HK-2 (cell line): ENCODE measurements around the gene GTSE1.

Experiments
- DNase-seq: peaks from one replicate; pipeline ENCODE4 v3.0.0-alpha.2; 2018; ENCODE audit not compliant: unreplicated experiment

Gene GTSE1

DNA sequence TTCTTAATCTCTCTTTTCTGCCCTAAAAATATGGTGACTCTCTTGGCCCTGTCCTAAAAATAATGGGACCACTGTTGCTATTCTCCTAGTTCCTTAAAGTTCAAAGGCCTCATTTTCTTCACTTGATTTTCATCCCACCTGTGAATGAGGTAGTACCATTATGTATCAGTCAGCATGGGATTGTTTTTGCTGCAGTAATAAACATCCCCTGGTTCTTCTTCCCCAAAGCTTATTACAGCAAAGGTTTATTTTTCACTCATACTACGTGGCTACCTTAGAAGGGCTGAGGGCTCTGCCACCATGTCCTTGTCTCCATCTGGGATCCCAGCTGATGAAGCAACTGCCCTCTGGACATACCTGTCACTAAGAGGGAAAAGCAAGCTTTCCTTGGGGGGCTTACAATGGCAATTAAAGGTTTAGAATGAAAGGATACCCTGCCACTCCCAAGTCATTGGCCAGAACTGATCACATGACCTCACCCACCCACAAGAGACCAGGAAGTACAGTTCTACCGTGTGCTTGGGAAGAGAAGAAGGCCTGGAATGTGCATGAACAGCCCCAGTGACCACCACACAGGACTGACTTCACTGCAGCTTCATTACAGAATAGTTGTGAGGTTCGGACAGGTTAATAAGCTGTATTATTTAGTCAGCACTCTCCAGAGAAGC lies 21.1 kb upstream of the GTSE1 start:
- no peak for DNase-seq

DNA sequence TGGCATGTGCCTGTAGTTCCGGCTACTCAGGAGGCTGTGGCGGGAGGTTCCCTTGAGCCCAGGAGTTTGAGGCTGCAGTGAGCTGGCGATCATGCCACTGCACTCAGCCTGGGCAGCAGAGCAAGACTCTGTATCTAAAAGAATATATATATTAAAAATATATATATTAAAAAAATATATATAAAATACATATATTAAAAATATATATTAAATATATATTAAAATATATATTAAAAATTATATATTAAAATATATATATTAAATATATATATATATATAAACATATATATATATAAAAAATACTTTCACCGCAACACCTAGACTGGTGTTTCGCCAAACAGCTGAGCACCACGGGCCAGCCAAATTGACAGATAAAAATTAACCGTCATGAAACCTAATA lies 20.1 kb upstream of the GTSE1 start:
- DNase-seq = no peak

DNA sequence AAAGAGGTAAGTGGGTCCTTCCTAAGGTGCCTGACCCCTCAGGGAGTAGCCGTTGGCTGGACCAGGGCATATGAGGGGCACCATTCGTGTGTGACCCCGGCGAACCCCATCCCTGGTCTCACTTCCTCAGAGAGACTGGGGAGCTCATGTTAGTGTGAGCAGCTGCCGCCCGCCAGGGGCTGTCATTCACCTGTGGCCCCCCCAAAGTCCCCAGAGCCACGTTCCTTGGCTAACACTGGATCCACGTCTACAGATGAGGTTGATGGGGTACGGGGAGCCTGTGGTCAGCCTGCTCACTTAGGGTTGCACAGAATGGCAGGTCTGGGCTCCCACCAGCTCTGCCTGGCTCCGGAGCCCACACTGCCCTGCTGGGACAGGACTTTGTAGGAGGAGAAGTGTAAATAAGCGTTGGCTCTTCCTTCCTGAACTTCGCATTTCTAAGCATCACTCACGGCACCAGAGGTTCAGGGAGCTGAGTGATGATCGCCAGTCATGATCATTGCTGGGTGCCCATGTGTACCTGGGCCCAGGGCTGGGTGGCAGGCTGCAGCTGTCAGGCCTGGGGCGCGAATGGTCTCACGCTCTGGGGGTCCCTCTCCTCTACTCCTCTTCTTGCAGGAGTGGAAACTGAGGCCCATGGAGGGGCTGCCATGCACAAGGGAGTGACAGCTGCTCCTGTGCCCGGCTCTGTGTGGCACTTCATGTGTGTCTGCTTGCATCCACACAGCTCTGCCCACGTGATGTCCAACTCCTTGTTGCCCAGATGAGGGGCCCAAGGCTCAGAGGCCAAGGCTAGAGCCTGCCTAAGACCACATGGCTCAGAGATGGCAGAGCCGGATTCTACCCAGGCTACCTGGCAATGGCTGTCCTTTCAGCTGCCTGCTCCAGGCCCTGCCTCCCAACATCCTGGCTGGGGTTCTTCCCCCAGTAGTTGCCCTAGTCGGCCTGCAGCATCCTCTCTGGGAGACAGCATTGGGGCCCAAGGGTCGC lies 17.7 kb upstream of the GTSE1 start:
- DNase-seq = no peak

DNA sequence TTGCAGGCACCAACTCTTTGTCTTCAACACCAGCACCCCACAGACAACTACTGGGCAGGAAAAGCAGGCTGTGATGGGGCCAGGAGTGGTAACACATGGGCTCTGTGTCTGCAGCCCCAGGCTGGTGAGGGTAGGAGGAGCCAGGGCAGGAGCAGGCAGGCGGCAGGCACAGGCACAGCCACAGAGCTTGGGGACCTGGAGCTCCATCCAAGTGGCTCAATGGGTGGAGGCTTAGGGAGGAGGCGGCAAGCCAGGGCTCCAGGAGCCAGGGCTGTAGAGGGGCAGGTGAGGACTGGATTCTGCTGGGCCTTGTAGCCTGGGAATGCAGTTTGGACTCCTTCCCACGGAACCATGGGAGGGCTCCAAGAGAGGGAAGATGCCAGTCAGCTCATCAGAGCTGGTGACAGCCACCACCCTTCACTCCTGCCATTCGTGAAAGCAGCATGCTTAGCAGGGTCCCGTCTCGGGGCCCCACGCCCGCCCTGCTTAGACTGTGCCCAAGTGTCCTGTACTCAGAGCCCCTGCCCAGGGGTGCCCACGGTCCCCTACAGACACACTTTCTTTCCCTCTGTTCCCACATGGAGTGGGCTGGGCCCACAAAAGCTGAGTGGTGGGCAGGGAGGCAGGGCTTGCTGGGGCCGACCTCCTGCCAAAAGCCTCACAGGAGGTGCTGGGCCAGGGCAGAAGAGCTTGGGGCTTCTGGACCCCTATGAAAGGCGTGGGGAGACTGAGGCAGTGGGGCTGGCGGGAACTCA lies 16.4 kb upstream of the GTSE1 start:
- DNase-seq = no peak

DNA sequence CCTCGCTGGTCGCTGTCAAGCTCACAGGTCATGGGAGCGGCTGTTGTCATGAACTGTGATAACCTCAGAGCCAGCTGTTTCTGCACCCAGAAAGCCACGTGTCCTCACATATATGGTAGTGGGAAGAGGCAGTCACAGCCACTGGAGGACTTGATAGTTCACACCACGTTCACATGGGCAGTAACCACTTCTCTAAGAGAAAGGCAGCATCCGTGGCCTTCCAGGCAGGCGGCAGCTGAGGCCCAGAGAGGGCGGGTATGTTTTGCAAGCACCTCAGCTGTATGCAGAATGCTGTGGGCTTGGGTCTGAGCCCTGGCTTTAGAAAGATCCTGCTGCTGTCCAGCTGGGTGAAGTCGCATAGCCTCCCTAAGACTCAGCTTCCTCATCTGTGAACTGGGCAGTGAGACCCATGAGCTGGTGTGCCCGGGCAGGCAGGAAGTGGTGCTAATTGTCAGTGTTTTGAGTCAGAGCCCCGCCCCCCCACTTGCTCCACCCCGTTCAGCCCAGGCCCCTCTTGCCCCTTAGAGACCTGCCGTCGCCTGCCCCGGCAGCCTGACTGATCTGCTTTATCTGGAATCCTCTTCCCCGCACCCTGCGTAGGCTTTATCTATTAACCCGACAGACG lies 15.6 kb upstream of the GTSE1 start:
- DNase-seq = no peak

DNA sequence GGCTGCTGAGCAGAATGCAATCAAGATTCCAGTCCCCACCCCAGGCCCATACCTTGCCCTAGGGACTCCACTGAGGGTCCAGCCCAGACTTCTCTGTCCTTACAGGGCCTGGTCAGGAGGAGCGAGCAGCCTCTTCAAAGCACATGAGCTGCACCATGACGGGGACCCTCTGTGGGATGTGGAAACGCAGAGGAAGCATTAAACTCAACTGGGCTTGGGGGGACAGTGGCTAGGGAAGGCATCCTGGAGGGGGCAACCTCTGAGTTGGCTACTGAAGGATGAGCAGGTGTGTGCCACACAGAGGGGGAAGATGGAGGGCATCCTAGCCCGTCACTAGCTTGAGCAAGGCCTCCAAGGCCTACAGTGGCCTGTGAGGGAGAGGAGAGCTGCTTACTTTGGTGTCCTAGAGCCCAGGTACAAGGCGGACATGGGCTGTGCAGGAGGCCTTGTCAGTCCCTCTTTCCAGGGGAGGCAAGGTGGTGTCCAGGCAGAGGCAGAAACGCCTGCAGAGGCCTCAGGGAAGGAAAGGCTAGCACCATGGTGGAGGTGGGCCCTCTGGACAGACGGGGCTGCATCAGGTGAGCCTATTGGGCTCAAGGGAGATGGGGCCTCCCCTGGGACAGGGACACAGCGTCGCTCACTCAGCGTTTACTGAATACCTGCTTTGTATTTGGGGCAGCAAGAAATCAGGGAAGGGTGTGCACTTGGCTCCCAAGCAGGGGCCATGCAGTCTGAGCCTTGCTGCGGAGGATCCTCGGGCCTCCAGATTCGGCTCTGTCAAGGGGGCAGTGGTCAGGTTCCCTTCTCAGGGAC lies 14.6 kb upstream of the GTSE1 start:
- DNase-seq = no peak

DNA sequence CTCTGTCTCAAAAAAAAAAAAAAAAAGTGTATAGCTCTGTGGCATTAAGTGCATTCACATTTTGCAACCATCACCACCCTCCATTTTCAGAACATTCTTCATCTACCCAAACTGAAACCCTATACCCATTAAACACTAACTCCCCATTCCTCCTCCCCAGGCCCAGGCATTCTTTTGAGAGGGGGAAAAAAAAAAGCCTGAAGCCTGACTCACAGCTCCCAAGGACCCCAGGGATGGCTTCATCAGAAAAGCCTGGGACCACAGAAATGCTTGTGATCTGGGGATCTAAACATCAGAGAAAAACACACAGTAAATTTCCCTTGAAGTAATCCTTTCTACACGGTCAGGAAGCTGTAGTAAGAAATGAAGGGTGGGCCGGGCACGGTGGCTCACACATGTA lies 10.7 kb upstream of the GTSE1 start:
- DNase-seq = no peak

DNA sequence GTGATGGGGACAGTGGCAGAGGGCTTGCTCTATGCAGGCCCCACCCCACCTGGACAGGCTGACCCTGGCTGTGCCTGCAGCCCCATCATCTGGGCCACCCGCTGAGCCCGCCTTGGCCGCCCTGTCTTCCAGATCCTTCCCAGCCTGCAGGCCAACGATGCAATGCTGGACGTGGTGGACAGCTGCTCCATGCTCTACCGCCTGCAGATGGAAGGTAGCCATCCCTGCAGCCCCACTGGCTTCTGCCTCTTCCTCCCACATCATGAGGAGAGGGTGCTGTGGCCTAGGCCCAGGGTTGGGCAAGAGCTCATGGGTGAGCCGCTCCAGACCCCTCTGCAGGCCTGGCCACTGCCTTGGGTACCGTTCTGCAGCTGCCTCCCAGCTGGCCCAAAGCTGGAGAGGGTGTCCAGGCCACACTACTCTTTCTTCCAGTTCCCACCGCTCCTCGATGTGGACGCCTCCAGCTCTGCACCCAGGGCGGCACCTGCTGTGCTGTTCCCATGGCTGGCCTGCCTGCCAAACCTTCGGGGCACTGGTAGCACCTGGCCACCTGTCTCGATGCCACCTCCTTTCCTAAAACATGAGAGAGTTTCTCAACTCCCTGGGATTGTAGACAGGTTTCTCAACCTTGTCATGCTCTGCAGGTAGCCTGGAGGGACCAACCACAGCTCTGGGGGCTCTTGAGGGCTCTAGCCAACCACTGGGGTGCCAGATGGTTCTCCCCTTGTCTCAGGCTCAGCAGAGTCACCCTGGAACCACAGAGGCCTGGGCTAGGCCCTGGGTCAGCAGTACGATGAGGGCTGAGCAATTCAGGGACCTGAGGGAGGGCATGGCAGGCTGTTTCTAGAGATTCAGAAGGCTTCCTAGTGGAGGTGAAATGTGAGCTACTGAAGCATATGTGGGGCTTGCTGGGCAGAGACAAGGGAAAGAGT lies 9.5 kb upstream of the GTSE1 start:
- DNase-seq = no peak

DNA sequence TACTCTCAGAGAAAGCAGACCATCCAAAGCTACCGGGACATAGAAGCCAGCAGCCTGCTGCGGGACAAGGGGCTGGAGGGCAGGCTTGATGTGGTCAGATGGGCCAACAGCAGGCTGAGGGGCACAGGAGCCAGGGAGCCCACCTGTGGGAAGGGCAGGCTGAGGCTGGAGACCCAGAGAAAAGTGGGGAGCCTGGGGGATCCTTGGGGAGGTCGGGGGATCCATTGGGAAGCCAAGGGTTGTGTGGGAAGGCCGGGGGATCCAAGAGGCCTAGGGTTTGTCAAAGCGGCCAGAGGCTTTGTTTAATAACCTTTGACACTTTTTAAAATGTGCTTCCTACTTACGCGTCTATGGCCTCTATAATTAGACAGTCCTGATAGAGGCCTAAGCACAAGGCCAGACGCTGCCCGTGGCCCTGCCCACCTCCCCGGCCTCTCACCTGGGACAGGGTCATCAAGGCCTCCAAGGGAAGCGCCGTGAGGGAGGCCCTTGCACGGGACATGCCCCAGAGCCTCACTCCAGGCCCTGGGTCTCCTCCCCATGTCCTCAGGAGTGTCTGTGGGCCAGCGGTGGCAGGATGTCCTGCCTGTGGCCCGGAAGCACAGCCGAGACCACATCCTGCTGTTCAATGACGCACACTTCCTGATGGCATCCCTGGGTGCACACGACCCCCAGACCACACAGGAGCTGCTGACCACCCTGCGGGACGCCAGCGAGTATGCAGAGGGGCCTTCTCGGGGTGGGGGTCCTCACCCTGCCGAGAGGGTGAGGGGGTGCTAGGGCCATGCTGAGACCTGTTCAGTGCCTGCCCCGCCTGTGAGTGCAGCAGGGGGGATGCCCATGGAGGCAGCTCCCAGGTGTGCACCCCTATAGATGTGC lies 8.6 kb upstream of the GTSE1 start:
- no peak for DNase-seq

DNA sequence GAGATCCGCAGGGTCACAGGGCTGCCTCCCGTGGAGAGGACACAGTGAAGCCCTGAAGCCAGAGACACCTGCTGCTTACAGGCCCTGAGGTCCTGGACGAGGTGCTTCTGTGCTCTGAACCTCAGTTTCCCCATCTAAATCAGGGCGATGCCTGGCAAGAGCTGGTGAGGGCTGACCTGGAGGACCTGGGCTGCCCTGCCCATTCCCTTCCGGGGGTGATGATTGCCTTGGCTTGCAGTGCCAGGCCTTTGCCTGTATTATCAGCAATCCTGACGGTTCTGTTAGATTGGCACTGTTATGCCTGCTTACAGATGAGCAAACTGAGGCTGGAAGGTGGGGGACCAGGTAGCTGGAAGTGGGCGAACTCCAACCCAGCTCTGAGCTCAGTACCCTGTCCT lies 7.8 kb upstream of the GTSE1 start:
- no peak for DNase-seq

DNA sequence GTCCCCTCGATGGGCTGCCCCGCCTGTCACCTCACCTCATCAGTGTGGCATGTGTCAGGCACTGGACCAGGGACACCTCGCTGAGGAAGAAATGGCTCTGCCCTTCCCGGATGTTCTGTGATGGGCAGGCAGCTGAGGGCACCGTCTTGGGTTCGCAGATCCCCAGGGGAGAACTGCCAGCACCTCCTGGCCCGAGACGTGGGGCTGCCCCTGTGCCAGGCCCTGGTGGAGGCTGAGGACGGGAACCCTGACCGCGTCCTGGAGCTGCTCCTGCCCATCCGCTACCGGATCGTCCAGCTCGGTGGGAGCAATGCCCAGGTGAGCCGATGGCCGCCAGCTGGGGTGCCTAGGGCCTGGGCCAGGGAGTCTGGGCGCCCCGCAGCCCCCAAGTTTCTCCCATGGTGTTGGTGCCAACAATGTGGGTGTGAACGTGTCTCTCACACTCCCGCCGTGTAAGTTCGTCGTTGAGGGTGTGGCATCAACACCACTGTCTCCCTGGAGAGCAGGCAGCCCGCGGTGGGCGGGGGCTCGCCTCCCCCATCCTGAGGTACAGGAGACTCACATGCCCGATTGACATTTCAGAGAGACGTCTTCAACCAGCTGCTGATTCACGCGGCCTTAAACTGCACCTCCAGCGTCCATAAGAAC lies 7.3 kb upstream of the GTSE1 start:
- DNase-seq = no peak

DNA sequence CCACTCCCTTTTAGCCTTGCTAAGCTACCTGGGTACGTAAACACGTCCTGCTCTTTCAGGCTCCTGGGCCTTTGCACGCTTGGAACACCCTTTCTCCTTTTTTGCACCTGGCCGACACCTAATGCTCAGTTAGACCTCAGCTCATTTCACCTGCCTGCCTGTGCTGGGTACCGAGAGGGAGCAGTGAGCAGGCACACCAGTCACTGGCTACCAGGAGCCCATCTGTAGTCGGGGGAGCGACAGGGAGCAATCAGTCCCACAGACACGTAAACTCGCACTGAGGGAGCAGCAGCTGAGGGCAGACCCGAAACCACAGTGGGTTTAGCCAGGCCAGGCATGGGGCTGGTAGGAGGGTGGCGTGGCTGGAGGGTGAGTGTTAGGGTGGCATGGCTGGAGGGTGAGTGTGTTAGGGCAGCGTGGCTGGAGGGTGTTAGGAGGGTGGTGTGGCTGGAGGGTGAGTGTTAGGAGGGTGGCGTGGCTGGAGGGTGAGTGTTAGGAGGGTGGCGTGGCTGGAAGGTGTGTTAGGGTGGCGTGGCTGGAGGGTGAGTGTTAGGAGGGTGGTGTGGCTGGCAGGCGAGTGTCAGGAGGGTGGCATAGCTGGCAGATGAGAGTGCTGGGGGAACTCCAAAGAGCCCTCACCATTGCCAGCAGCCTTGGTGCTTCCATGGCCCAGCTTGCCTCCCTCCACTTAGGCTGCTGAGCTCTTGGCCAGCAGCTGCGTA lies 6.4 kb upstream of the GTSE1 start:
- DNase-seq = no peak

DNA sequence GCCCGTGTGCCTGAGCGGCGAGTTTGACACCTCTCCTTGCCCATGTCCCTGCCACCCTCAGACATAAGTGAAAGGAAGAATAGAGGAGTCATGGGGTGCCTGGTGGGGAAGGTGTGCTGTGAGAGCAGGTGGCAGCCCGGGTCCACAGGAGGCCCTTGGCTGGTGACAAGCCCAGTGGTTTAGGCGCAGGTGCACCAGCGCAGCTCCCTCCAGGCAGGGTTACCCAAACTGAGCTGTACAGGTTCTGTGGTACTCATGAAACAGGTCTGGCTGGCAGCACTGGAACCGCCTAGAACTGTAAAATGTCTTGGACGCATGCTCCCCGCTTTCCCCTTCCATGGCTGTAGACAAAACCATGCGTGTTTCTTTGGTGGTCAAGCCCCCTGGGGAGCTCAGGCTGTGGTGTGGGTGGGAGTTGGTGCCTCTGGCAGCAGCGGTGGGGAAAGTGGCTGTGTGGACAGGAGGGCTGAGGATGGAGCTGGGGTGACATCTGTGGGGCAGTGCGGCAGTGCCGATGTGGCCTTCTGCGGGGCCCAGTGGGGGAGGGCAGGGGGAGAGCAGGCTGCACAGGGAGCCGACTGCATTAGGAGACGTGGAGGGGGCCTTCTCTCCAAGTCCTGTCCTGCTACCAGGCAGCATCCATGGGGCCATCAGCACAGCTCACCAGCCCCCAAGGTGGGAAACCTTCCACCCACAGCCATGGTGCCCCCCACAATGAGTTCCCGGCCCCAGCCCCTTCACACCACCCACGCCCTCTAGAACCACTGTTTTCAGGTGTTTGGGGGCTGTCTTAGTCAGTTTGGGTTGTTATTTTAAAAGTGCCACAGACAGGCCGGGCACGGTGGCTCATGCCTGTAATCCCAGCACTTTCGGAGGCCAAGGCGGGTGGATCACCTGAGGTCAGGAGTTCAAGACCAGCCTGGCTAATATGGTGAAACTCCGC lies 5.6 kb upstream of the GTSE1 start:
- no peak for DNase-seq

DNA sequence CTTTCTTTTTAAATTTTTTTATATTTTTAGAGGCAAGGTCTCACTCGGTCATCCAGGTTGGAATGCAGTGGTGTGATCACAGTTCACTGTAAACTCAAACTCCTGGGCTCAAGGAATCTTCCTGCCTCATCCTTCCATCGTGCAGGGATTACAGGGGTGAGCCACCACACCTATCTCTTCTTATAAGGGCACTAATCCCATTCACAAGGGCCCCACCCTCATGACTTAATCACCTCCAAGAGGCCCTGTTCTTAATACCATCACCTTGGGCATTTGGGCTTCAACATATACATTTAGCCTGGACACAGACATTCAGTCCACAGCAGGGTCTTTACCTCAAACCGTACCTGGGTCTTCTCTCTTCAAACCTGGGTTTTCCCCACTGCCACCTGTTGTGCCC lies 4.5 kb upstream of the GTSE1 start:
- no peak for DNase-seq

DNA sequence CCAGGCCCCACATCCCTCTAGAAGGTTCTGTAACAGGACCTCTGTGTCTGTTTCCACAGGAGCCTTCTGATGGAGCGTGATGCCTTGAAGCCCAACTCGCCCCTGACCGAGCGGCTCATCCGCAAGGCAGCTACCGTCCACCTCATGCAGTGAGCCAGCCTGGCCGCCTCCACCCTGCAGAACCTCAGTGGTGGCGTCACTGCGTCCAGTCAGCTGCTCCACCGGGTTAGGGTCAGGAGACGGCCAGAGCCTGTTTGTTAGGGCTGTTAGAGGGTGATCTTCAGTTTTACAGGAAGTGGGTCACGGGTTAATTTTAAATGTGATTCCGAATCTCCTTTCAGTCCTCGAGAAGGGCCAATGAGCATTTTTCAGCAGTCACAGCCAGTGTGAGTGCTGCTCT lies 3.9 kb upstream of the GTSE1 start:
- no peak for DNase-seq

DNA sequence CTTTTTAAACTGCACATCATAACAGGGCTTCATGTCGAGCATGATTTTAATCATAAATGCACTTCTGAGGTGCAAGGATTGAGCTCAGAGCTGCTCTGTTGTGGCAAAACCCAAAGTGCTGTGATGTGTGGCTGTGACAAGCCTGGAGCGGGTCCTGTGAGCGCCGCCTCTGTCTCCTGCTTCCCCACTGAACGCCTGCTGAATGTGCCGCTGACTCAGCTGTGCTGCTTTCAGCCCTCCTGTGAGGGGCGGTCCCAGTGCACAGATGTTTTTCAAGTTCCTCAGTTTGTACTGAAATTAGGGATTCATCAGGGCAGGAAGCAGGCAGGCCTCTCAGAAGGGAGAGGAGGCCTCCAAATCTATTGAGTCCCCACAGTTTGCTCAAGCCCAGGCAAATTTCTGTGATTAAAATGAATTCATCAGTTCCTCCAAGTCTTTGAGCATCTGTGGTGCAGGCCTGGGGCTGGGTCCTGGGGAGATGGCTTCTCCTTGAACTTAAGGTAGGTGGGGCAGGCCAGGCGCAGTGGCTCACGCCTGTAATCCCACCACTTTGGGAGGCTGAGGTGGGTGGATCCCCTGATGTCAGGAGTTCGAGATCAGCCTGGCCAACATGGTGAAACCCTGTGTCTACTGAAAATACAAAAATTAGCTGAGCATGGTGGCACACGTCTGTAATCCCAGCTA lies 3.0 kb upstream of the GTSE1 start:
- no peak for DNase-seq
